Glutamatergic neuron (in vitro differentiated cells): Measurements from ENCODE around the gene DPF3. TPM values are rescaled to one million over a fixed set of nuclear protein-coding genes. Genes with fewer than 3 reads are reported as not detected.

Source experiments
- DNase-seq: peaks from one replicate; pipeline ENCODE4 v3.0.0; 2022
- H3K27ac Mint-ChIP-seq: one replicate; pipeline ENCODE4 v1.8.0; 2020; ENCODE audit warnings: mild to moderate bottlenecking, mixed read lengths, inconsistent platforms; ENCODE audit not compliant: unreplicated experiment
- H3K27me3 Mint-ChIP-seq: one replicate; pipeline ENCODE4 v1.8.0; 2020; ENCODE audit warnings: mild to moderate bottlenecking, moderate library complexity, mixed read lengths, inconsistent platforms; ENCODE audit not compliant: unreplicated experiment
- H3K36me3 Mint-ChIP-seq: one replicate; pipeline ENCODE4 v1.8.0; 2020; ENCODE audit warnings: mild to moderate bottlenecking, mixed read lengths, inconsistent platforms; ENCODE audit not compliant: unreplicated experiment
- H3K4me1 Mint-ChIP-seq: one replicate; pipeline ENCODE4 v1.8.0; 2020; ENCODE audit warnings: mild to moderate bottlenecking, low read depth, mixed read lengths, inconsistent platforms; ENCODE audit not compliant: unreplicated experiment
- H3K4me3 Mint-ChIP-seq: one replicate; pipeline ENCODE4 v1.8.0; 2020; ENCODE audit warnings: mild to moderate bottlenecking, mixed read lengths, inconsistent platforms; ENCODE audit not compliant: unreplicated experiment
- H3K9me3 Mint-ChIP-seq: one replicate; pipeline ENCODE4 v1.8.0; 2020; ENCODE audit warnings: mild to moderate bottlenecking, moderate library complexity, mixed read lengths, inconsistent platforms; ENCODE audit not compliant: unreplicated experiment
- CTCF ChIP-seq: fragments of 200-600 bp; sonication (generic); IDR thresholded peaks from one replicate; pipeline ENCODE4 v1.5.0; 2021; ENCODE audit not compliant: partially characterized antibody, unreplicated experiment
- total RNA-seq: library from RNA; stranded (reverse); fragmentation: NEBNext Ultra II Directional; extraction: Animal tissue kit (Norgen Biotek cat#: 25700); gene quantifications from one replicate; pipeline ENCODE4 v1.2.1, GENCODE V29; 2021; ENCODE audit not compliant: unreplicated experiment

DPF3 gene
- total RNA-seq, 1 donor from 2014 or later = 13.7 TPM

DNA sequence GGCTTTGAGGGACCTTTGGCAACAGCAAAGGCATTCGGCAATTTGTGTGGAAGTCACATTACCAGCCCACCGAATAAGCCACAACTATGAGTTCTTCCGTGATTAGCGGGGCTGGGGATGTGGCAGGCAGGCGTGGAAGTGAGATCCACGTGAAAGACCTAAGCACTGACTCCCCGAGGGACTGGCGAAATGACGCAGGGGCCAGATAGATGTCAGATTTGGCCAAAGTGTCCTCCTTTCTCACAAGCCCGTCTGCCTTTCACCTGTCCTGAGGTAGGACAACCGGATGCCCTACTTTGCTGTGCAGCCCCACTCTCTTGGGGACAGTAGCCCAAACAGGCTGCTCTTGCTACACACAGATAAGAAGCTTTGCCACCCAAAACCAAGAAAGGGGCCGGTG is 54.5 kb downstream of the DPF3 start:
- H3K4me3 Mint-ChIP-seq = no peak overlapping the region
- no peak for DNase-seq

DNA sequence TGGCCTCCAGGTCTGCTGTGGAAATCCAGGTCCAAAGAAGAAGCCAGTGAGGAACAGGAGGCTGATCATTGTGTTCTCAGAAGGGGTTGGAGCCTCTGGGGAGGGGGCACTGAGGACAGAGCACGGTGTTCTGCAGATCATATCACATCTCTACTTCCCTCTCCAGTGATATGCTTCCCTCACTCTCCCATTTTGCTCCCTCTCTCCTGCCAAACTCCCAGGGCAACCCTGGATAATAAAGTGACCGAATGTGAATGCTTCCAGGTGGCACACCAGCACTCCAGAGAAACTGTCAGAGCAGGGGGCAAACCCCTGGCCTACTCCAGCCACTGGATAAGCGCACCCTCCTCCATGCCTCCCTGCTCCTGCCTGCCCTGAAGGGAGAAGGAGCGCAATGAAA is 57.8 kb downstream of the DPF3 start:
- Mint-ChIP-seq H3K27me3 (no peaks in the 10 kb centered on the region), H3K4me3 (no peak overlapping the region), H3K36me3 (no peaks in the 10 kb centered on the region), H3K27ac (no peak overlapping the region), H3K4me1 (no peaks in the 10 kb centered on the region), H3K9me3 (no peaks in the 10 kb centered on the region)
- DNase-seq = no peak
- TF ChIP-seq CTCF = no peak

More for the DNA sequence above, 54.5 kb downstream of the DPF3 start:
- Mint-ChIP-seq H3K27ac (no peak overlapping the region), H3K27me3 (no peaks in the 10 kb centered on the region), H3K9me3 (no peaks in the 10 kb centered on the region), H3K36me3 (no peaks in the 10 kb centered on the region), H3K4me1 (no peaks in the 10 kb centered on the region)
- no peak for TF ChIP-seq CTCF

GRCh38 chr14:72833174-72833573 is 60.7 kb downstream of the DPF3 start:
- no peak for DNase-seq
- H3K36me3 Mint-ChIP-seq = no peaks in the 10 kb centered on the region
- H3K27me3 Mint-ChIP-seq = no peaks in the 10 kb centered on the region
- TF ChIP-seq CTCF = no peak
- no peaks in the 10 kb centered on the region for H3K4me1 Mint-ChIP-seq
- H3K9me3 Mint-ChIP-seq = no peaks in the 10 kb centered on the region
- no peak overlapping the region for H3K27ac Mint-ChIP-seq
- H3K4me3 Mint-ChIP-seq = no peak overlapping the region

DNA sequence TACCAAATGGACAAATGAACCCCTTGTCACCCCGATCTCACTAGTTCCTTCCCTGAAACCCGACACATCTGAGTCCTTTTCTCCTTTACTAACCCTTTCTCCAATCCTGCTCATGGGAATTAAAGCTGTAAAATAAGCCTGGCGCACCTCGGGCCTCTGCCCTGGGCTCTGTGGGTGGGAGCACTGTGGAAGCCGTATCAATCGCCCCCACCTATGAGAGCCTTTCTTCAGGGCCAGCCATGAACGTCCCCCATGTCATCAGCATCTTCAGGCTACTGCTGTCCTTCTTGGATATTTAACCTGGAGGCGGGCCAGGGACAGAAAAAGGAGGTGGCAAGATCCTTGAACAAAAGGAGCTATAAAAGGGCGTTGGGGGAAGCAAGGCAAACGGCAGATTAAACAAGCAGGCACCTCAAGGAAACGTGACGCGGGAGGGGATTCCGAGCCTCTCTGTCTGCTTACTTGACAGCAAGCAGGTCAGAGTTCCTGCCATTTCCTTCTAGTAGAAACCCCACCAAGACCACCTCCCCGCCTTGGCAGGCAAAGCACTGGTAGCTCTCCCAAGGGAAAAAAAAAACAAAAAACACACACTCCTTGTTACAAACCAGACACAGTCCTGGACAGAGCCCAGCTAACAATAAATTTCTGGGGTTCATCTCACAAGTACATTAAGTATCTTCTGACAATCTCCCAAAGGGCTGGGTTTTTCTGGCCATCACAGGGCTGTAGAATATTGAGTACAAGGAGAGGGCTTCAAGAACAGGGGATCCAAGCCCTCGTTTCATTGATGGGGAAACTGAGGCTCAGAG is 62.9 kb downstream of the DPF3 start:
- no peak overlapping the region for H3K27ac Mint-ChIP-seq

More for the DNA sequence above, 62.9 kb downstream of the DPF3 start:
- Mint-ChIP-seq H3K4me1 (peaks cover under 1% of the 10 kb centered on the region), H3K4me3 (no peak overlapping the region), H3K9me3 (no peaks in the 10 kb centered on the region), H3K27me3 (no peaks in the 10 kb centered on the region), H3K36me3 (no peaks in the 10 kb centered on the region)
- no peak for DNase-seq
- TF ChIP-seq CTCF = no peak
